Measurements from ENCODE around the gene CDK15.

DNA sequence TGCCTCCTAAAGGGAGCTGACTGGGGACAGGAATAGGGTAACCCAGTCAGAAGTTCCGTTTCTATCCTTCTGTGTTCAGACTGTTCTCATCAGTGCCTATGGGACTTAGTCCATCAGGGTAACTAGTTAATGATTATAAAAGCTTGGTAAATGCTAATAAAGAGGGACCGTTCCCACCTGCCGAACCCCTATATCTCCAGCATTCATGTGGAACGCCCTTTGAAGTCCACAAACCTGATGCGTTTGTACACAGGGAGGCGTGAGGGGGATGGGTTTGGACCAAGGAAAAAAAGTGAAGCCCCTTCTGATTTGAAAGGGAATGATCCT lies 112.9 kb downstream of the CDK15 start:
- no peak for TF ChIP-seq POLR2A (IDR thresholded peaks at IDR 0.05)
- TF ChIP-seq, protein P1, sequence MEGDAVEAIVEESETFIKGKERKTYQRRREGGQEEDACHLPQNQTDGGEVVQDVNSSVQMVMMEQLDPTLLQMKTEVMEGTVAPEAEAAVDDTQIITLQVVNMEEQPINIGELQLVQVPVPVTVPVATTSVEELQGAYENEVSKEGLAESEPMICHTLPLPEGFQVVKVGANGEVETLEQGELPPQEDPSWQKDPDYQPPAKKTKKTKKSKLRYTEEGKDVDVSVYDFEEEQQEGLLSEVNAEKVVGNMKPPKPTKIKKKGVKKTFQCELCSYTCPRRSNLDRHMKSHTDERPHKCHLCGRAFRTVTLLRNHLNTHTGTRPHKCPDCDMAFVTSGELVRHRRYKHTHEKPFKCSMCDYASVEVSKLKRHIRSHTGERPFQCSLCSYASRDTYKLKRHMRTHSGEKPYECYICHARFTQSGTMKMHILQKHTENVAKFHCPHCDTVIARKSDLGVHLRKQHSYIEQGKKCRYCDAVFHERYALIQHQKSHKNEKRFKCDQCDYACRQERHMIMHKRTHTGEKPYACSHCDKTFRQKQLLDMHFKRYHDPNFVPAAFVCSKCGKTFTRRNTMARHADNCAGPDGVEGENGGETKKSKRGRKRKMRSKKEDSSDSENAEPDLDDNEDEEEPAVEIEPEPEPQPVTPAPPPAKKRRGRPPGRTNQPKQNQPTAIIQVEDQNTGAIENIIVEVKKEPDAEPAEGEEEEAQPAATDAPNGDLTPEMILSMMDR (IDR thresholded peaks at IDR 0.05): no peak

All from right lobe of liver (tissue), 4 donors.